KG1 (cell line): Measurements from ENCODE around the gene SLC4A2.
"Not testable (repeated sequence)": the region's sequence is repeated elsewhere in the genome, so short reads cannot be mapped to it uniquely, and the experiment has no call there.

Experiments used
- DNase-seq: peaks from one replicate; lab custom pipeline; 2025; lab: John Stamatoyannopoulos, UW

The SLC4A2 gene

GRCh38 chr7:151059367-151060112, at the start of gene SLC4A2:
Gene SLC4A2, plus strand, starts transcription at chr7:151059589. Its CDS starts 2,399 bp downstream, at chr7:151061988.
- DNase-seq, result no peak

GRCh38 chr7:151010037-151010306, 49.4 kb upstream of the SLC4A2 start:
- no peak for DNase-seq

- DNase-seq, result no peak
Measured at GRCh38 chr7:151010307-151011096, 48.9 kb upstream of the SLC4A2 start.

GRCh38 chr7:151011097-151011409, 48.3 kb upstream of the SLC4A2 start:
- DNase-seq, result no peak

GRCh38 chr7:151011616-151012015, 47.8 kb upstream of the SLC4A2 start:
- not testable (repeated sequence) for DNase-seq

- DNase-seq, result no peak
Measured at GRCh38 chr7:151012031-151012692, 47.2 kb upstream of the SLC4A2 start.

- DNase-seq, result no peak
Measured at GRCh38 chr7:151012911-151013347, 46.5 kb upstream of the SLC4A2 start.

GRCh38 chr7:151013356-151013732, 46.0 kb upstream of the SLC4A2 start:
- no peak for DNase-seq

- no peak for DNase-seq
Measured at GRCh38 chr7:151013733-151014497, 45.5 kb upstream of the SLC4A2 start.

GRCh38 chr7:151014950-151015349, 44.4 kb upstream of the SLC4A2 start:
- no peak for DNase-seq

- no peak for DNase-seq
Measured at GRCh38 chr7:151015967-151016366, 43.4 kb upstream of the SLC4A2 start.

- DNase-seq, result no peak
Measured at GRCh38 chr7:151016505-151016904, 42.9 kb upstream of the SLC4A2 start.

- no peak for DNase-seq
Measured at GRCh38 chr7:151016942-151017341, 42.4 kb upstream of the SLC4A2 start.

- no peak for DNase-seq
Measured at GRCh38 chr7:151017370-151017952, 41.9 kb upstream of the SLC4A2 start.

- no peak for DNase-seq
Measured at GRCh38 chr7:151017953-151018420, 41.4 kb upstream of the SLC4A2 start.

GRCh38 chr7:151018421-151019129, 40.8 kb upstream of the SLC4A2 start:
- no peak for DNase-seq

- no peak for DNase-seq
Measured at GRCh38 chr7:151019130-151019447, 40.3 kb upstream of the SLC4A2 start.

- no peak for DNase-seq
Measured at GRCh38 chr7:151020231-151020630, 39.2 kb upstream of the SLC4A2 start.

- DNase-seq, result no peak
Measured at GRCh38 chr7:151023232-151023631, 36.2 kb upstream of the SLC4A2 start.

GRCh38 chr7:151024435-151025056, 34.8 kb upstream of the SLC4A2 start, which contains the start of gene ATG9B:
Gene ATG9B, minus strand, starts transcription at chr7:151024494. Its CDS starts 71 bp downstream, at chr7:151024423.
- DNase-seq, result no peak
